HCT116 (cell line): ENCODE data around the gene HMCN1. TPM values are rescaled to one million over a fixed set of nuclear protein-coding genes. Genes with fewer than 3 reads are reported as not detected.

Source experiments
- ATAC-seq: fragments of 200-7000 bp; cut with Tn5 transposase; 2 replicates; pipeline ENCODE4 v1.9.1; 2020; ENCODE audit warnings: mild to moderate bottlenecking, moderate library complexity
- BruUV-seq: library from RNA; stranded (reverse); fragments of 400-500 nt; replicated peaks from 2 replicates; lab custom pipeline; 2021; lab: Mats Ljungman, UMichigan
- CTCF ChIA-PET: fragments of 300-600 bp; sonication (Branson Sonifier 250); formaldehyde crosslinking; loops from one replicate; lab custom pipeline; 2021; ENCODE audit warnings: antibody characterized with exemption; lab: Charles Lee
- POLR2A ChIA-PET: fragments of 300-600, 350-600 bp; sonication (Branson Sonifier 250); formaldehyde crosslinking; loops from one replicate; lab custom pipeline; 2021; ENCODE audit warnings: antibody characterized with exemption; lab: Charles Lee
- RAD21 ChIA-PET, 2 experiments: fragments of 300-600 bp; sonication (Branson Sonifier 250); formaldehyde crosslinking; loops; one replicate each; lab custom pipeline; 2023; ENCODE audit warnings: low total read pairs in 2 of 2; ENCODE audit not compliant: uncharacterized antibody in 2 of 2, unreplicated experiment in 2 of 2, low non-redundant PET in 1 of 2; lab: Charles Lee
- DNase-seq: peaks from one replicate; pipeline ENCODE4 v3.0.0-alpha.2; 2010; ENCODE audit warnings: low read depth, low spot score
- H2AFZ ChIP-seq: fragments of 200-600 bp; shearing (Covaris generic), sonication (generic); 2 replicates; pipeline ENCODE4 v1.6.1; 2017; ENCODE audit warnings: low read depth, mixed run types, mixed read lengths, antibody characterized with exemption, low read length; ENCODE audit not compliant: poor library complexity, severe bottlenecking
- H3K27ac ChIP-seq: 2 replicates; pipeline ENCODE4 v1.5.1; 2012; ENCODE audit warnings: low read depth, low read length
- H3K27me3 ChIP-seq: fragments of 200-600 bp; sonication (generic); 2 replicates; pipeline ENCODE4 v1.6.1; 2016; ENCODE audit warnings: mixed run types, low read length, mixed read lengths; ENCODE audit not compliant: insufficient read depth
- H3K36me3 ChIP-seq, 2 experiments: fragments of 200-500 bp in 1 of 2; fragments of 200-600 bp in 1 of 2; sonication (Bioruptor generic) in 1 of 2; sonication (generic) in 1 of 2; 2 replicates each; pipeline versions ENCODE4 v1.5.1 to v1.6.1; 2014 to 2016; ENCODE audit warnings: low read length in 2 of 2, inconsistent platforms in 1 of 2, mixed read lengths in 1 of 2, mixed run types in 1 of 2; ENCODE audit not compliant: insufficient read depth in 2 of 2, control insufficient read depth in 1 of 2
- H3K4me1 ChIP-seq, 2 experiments: fragments of 200-600 bp in 1 of 2; sonication (generic) in 1 of 2; 2 replicates each; pipeline versions ENCODE4 v1.5.1 to v1.6.1; 2012 to 2017; ENCODE audit warnings: low read length in 2 of 2, inconsistent platforms in 1 of 2, mild to moderate bottlenecking in 1 of 2, mixed read lengths in 1 of 2, mixed run types in 1 of 2, moderate library complexity in 1 of 2; ENCODE audit not compliant: insufficient read depth in 2 of 2, control insufficient read depth in 1 of 2
- H3K4me2 ChIP-seq: fragments of 200-600 bp; sonication (generic); 2 replicates; pipeline ENCODE4 v1.6.1; 2017; ENCODE audit warnings: mixed run types, low read length, mixed read lengths
- H3K4me3 ChIP-seq, 2 experiments: fragments of 200-600 bp in 1 of 2; sonication (generic) in 1 of 2; replicated peaks in 1 of 2; 2 replicates each; pipeline ENCODE4 v1.5.1; 2011 to 2016; ENCODE audit warnings: low read length in 2 of 2, control low read depth in 1 of 2, low read depth in 1 of 2, mild to moderate bottlenecking in 1 of 2, mixed read lengths in 1 of 2, mixed run types in 1 of 2
- H3K79me2 ChIP-seq: fragments of 200-600 bp; sonication (generic); 2 replicates; pipeline ENCODE4 v1.6.1; 2017; ENCODE audit warnings: mild to moderate bottlenecking, mixed run types, low read length, moderate library complexity, mixed read lengths; ENCODE audit not compliant: insufficient read depth
- H3K9ac ChIP-seq: fragments of 200-600 bp; sonication (generic); 2 replicates; pipeline ENCODE4 v1.6.1; 2016; ENCODE audit warnings: low read length, mixed read lengths
- H3K9me2 ChIP-seq: fragments of 200-600 bp; sonication (generic), shearing (Covaris generic); 2 replicates; pipeline ENCODE4 v1.6.1; 2017; ENCODE audit warnings: mixed run types, mild to moderate bottlenecking, moderate library complexity; ENCODE audit not compliant: insufficient read depth
- H3K9me3 ChIP-seq, 2 experiments: fragments of 200-500 bp in 1 of 2; fragments of 200-600 bp in 1 of 2; sonication (Bioruptor generic) in 1 of 2; sonication (generic) in 1 of 2; 2 replicates each; pipeline ENCODE4 v1.6.1; 2014 to 2017; ENCODE audit warnings: low read length in 2 of 2, mixed read lengths in 2 of 2, inconsistent platforms in 1 of 2, low read depth in 1 of 2, mild to moderate bottlenecking in 1 of 2, mixed run types in 1 of 2, moderate library complexity in 1 of 2; ENCODE audit not compliant: control insufficient read depth in 1 of 2, insufficient read depth in 1 of 2
- H4K20me1 ChIP-seq: fragments of 200-600 bp; sonication (generic), shearing (Covaris generic); 2 replicates; pipeline ENCODE4 v1.6.1; 2017; ENCODE audit warnings: mixed run types, mild to moderate bottlenecking, moderate library complexity; ENCODE audit not compliant: insufficient read depth
- CBX3 ChIP-seq: IDR thresholded peaks from 2 replicates; pipeline ENCODE4 v1.6.1; 2012; ENCODE audit warnings: low read depth
- CEBPB ChIP-seq: IDR thresholded peaks from 2 replicates; pipeline ENCODE4 v1.6.1; 2012; ENCODE audit warnings: low read depth
- EGR1 ChIP-seq: IDR thresholded peaks from 2 replicates; pipeline ENCODE4 v1.6.1; 2012; ENCODE audit warnings: low read depth
- FOSL1 ChIP-seq: IDR thresholded peaks from 2 replicates; pipeline ENCODE4 v1.6.1; 2012; ENCODE audit warnings: low read depth
- JUND ChIP-seq: IDR thresholded peaks from 2 replicates; pipeline ENCODE4 v1.6.1; 2012
- POLR2A ChIP-seq: IDR thresholded peaks from 2 replicates; pipeline ENCODE4 v1.7.0; 2011; ENCODE audit warnings: borderline replicate concordance; ENCODE audit not compliant: insufficient read depth, insufficient read length; ENCODE audit errors: extremely low read depth
- POLR2AphosphoS5 ChIP-seq: IDR thresholded peaks from 2 replicates; pipeline ENCODE4 v1.6.1; 2011; ENCODE audit warnings: mild to moderate bottlenecking, low read depth, low read length, moderate library complexity
- REST ChIP-seq: IDR thresholded peaks from 2 replicates; pipeline ENCODE4 v1.6.1; 2012; ENCODE audit warnings: low read depth
- TCF7L2 ChIP-seq: IDR thresholded peaks from 2 replicates; pipeline ENCODE4 v1.7.0; 2011; ENCODE audit warnings: borderline replicate concordance, inconsistent platforms; ENCODE audit not compliant: insufficient read depth, insufficient read length; ENCODE audit errors: extremely low read depth
- YY1 ChIP-seq: IDR thresholded peaks from 2 replicates; pipeline ENCODE4 v1.6.1; 2011; ENCODE audit warnings: low read length, low read depth, moderate library complexity, mild to moderate bottlenecking; ENCODE audit not compliant: insufficient replicate concordance; ENCODE audit errors: extremely low read depth
- intact Hi-C: fragments of 100-400 bp; cut with micrococcal nuclease; formaldehyde crosslinking; loops from 2 replicates; pipeline ENCODE4 v1.10.0; 2022
- total RNA-seq: library from RNA; stranded (reverse); gene quantifications from one replicate; pipeline ENCODE4 v1.2.1, GENCODE V29; 2021; ENCODE audit not compliant: unreplicated experiment

HMCN1 gene
- total RNA-seq, 1 experiment from 2014 or later = 0.59 TPM

GRCh38 chr1:185853739-185854138 lies 119.5 kb downstream of the HMCN1 start:
- no peaks in the 10 kb centered on the region for H4K20me1 ChIP-seq
- no peak overlapping the region for H3K4me3 ChIP-seq
- CTCF ChIA-PET = no interaction called here
- DNase-seq = no peak
- H3K4me1 ChIP-seq = no peaks in the 10 kb centered on the region
- ATAC-seq = no peak
- no peaks in the 10 kb centered on the region for H3K9me3 ChIP-seq
- H3K9me2 ChIP-seq = no peaks in the 10 kb centered on the region
- H3K27ac ChIP-seq = no peak overlapping the region
- BruUV-seq = no TSS peak
- intact Hi-C loops = no loop called here
- H3K27me3 ChIP-seq = no peaks in the 10 kb centered on the region
- H2AFZ ChIP-seq = no peak overlapping the region
- H3K36me3 ChIP-seq = no peaks in the 10 kb centered on the region
- TF ChIP-seq FOSL1 = no peak
- no peak for TF ChIP-seq TCF7L2
- TF ChIP-seq POLR2AphosphoS5 = no peak
- no peak for TF ChIP-seq CBX3
- TF ChIP-seq REST = no peak
- TF ChIP-seq POLR2A = no peak
- no peak for TF ChIP-seq JUND
- no peak for TF ChIP-seq EGR1
- no peak for TF ChIP-seq YY1
- TF ChIP-seq CEBPB = no peak
- H3K9ac ChIP-seq = no peak overlapping the region
- POLR2A ChIA-PET = no interaction called here
- RAD21 ChIA-PET = no interaction called here
- H3K79me2 ChIP-seq = no peaks in the 10 kb centered on the region
- H3K4me2 ChIP-seq = no peak overlapping the region
